Keratinocyte (primary cell): ENCODE measurements around the gene THBS4. TPM values are rescaled to one million over a fixed set of nuclear protein-coding genes. Genes with fewer than 3 reads are reported as not detected.

Experiments
- DNase-seq: peaks from one replicate; pipeline ENCODE4 v3.0.0-alpha.2; 2011; ENCODE audit warnings: low read depth, missing footprints, low spot score
- FAIRE-seq: peaks from 2 replicates; lab custom pipeline; 2011; peaks lifted over from hg19 to GRCh38; lab: Jason Lieb, UNC
- H2AFZ ChIP-seq: 2 replicates; pipeline ENCODE4 v1.6.0; 2012; ENCODE audit warnings: low read length, control low read depth, inconsistent platforms; ENCODE audit not compliant: control insufficient read depth
- H3K27ac ChIP-seq: 2 replicates; pipeline ENCODE4 v1.5.1; 2011; ENCODE audit warnings: low read length; ENCODE audit not compliant: control insufficient read depth, insufficient read depth
- H3K27me3 ChIP-seq: 3 replicates; pipeline ENCODE4 v1.6.0; 2011; ENCODE audit warnings: low read length; ENCODE audit not compliant: control insufficient read depth, insufficient read depth; ENCODE audit errors: extremely low read depth
- H3K36me3 ChIP-seq, 2 experiments: 2 replicates in 1 of 2; 3 replicates in 1 of 2; pipeline ENCODE4 v1.5.1; 2011; ENCODE audit warnings: low read length in 2 of 2, mild to moderate bottlenecking in 1 of 2; ENCODE audit not compliant: control insufficient read depth in 2 of 2, insufficient read depth in 2 of 2; ENCODE audit errors: extremely low read depth in 1 of 2
- H3K4me1 ChIP-seq: 3 replicates; pipeline ENCODE4 v1.5.1; 2011; ENCODE audit warnings: low read length; ENCODE audit not compliant: control insufficient read depth, insufficient read depth; ENCODE audit errors: extremely low read depth
- H3K4me2 ChIP-seq: 3 replicates; pipeline ENCODE4 v1.6.0; 2011; ENCODE audit warnings: low read depth, low read length; ENCODE audit not compliant: control insufficient read depth, insufficient read depth; ENCODE audit errors: extremely low read depth
- H3K4me3 ChIP-seq, 3 experiments: fragments of 200-600 bp in 1 of 3; sonication (generic) in 1 of 3; 2 replicates in 2 of 3; 3 replicates in 1 of 3; pipeline ENCODE4 v1.5.1; 2011 to 2016; ENCODE audit warnings: low read length in 3 of 3, mild to moderate bottlenecking in 3 of 3, control low read depth in 2 of 3, inconsistent platforms in 1 of 3, low read depth in 1 of 3, mixed read lengths in 1 of 3, mixed run types in 1 of 3, moderate library complexity in 1 of 3; ENCODE audit not compliant: control insufficient read depth in 2 of 3, insufficient read depth in 2 of 3; ENCODE audit errors: extremely low read depth in 1 of 3
- H3K79me2 ChIP-seq: 2 replicates; pipeline ENCODE4 v1.6.0; 2012; ENCODE audit warnings: low read length; ENCODE audit not compliant: control insufficient read depth, insufficient read depth
- H3K9ac ChIP-seq: 3 replicates; pipeline ENCODE4 v1.6.0; 2011; ENCODE audit warnings: low read length; ENCODE audit not compliant: control insufficient read depth, insufficient read depth; ENCODE audit errors: extremely low read depth
- H3K9me1 ChIP-seq: 3 replicates; pipeline ENCODE4 v1.6.0; 2011; ENCODE audit warnings: low read length; ENCODE audit not compliant: control insufficient read depth, insufficient read depth; ENCODE audit errors: extremely low read depth
- H3K9me3 ChIP-seq: 2 replicates; pipeline ENCODE4 v1.5.1; 2012; ENCODE audit warnings: low read depth, low read length; ENCODE audit not compliant: control insufficient read depth
- H4K20me1 ChIP-seq: 3 replicates; pipeline ENCODE4 v1.6.0; 2011; ENCODE audit warnings: low read length; ENCODE audit not compliant: control insufficient read depth, insufficient read depth; ENCODE audit errors: extremely low read depth
- EZH2 ChIP-seq: IDR thresholded peaks from one replicate; pipeline ENCODE4 v1.6.1; 2012; ENCODE audit warnings: inconsistent platforms, mild to moderate bottlenecking, low read length, moderate library complexity
- dilution Hi-C: fragments of 300-500 bp; cut with MboI; formaldehyde crosslinking; loops from one replicate; pipeline ENCODE4 v1.7.0; 2020; ENCODE audit warnings: low sequenced_read_pairs; ENCODE audit not compliant: extremely low pct_ligation_motif_present
- polyA plus RNA-seq, 5 experiments: library from polyadenylated mRNA; depleted of rRNA in 3 of 5; stranded (reverse) in 3 of 5; stranded (forward) in 1 of 5; unstranded in 1 of 5; fragments of >200 nt; gene quantifications; 1 replicate in 1 of 5; 2 replicates in 3 of 5; 3 replicates in 1 of 5; pipeline versions ENCODE4 v1.2.1 to v1.2.3, GENCODE V29; 2011 to 2012; ENCODE audit warnings: missing spikeins in 2 of 5, low read depth in 1 of 5, low replicate concordance in 1 of 5
- TF ChIP-seq, protein P1 (sequence below), 3 experiments: IDR thresholded peaks in 1 of 3; conservative IDR thresholded peaks in 1 of 3; optimal IDR thresholded peaks in 1 of 3; 2 replicates in 2 of 3; 3 replicates in 1 of 3; pipeline versions ENCODE3 to v1.5.1; 2011; ENCODE audit warnings: low read length in 3 of 3, mild to moderate bottlenecking in 3 of 3, moderate library complexity in 2 of 3, control low read depth in 1 of 3, inconsistent platforms in 1 of 3; ENCODE audit not compliant: insufficient read depth in 2 of 3; ENCODE audit errors: extremely low read depth in 1 of 3

Gene THBS4
- polyA plus RNA-seq, 1 donor (not counting 4 experiments of a cell fraction or from before 2014, with no cell fraction given): 0.47 TPM

DNA sequence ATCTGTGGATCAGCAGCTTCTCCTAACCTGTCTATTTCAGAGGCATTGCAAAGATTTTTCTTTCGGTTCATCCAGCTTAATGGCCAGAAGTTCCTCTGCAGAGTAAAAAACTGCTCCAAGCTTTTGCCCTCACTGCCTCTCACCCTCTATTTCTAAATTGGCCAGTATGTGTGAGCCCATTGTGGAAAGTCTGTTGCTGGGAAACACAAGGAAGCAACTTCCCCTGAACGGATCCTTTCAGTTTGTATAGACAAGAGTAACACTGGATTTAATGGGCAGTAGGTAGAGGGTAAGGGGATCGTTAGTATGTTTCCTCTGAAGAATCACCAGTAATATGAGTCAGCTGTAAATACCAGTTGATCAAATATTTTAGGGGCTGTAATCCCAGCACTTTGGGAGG, 7.2 kb downstream of the THBS4 start:
- TF ChIP-seq EZH2: no peak
- TF ChIP-seq, protein P1, sequence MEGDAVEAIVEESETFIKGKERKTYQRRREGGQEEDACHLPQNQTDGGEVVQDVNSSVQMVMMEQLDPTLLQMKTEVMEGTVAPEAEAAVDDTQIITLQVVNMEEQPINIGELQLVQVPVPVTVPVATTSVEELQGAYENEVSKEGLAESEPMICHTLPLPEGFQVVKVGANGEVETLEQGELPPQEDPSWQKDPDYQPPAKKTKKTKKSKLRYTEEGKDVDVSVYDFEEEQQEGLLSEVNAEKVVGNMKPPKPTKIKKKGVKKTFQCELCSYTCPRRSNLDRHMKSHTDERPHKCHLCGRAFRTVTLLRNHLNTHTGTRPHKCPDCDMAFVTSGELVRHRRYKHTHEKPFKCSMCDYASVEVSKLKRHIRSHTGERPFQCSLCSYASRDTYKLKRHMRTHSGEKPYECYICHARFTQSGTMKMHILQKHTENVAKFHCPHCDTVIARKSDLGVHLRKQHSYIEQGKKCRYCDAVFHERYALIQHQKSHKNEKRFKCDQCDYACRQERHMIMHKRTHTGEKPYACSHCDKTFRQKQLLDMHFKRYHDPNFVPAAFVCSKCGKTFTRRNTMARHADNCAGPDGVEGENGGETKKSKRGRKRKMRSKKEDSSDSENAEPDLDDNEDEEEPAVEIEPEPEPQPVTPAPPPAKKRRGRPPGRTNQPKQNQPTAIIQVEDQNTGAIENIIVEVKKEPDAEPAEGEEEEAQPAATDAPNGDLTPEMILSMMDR (optimal IDR thresholded peaks at IDR 0.05 in 1 of 3, IDR thresholded peaks at IDR 0.05 in 1 of 3, conservative IDR thresholded peaks at IDR 0.05 in 1 of 3; ENCODE audit: extremely low read depth in 1 of 3, insufficient read depth in 2 of 3, low read length in 3 of 3): no peak
- H3K27ac ChIP-seq: no peak overlapping the region
- H3K9ac ChIP-seq: no peak overlapping the region
- dilution Hi-C loops: no loop called here
- H3K36me3 ChIP-seq: no peaks in the 10 kb centered on the region
- H3K27me3 ChIP-seq: peaks cover 15% of the 10 kb centered on the region
- no peak for DNase-seq
- H3K79me2 ChIP-seq: no peaks in the 10 kb centered on the region
- H3K4me3 ChIP-seq: no peak overlapping the region
- H3K9me1 ChIP-seq: no peaks in the 10 kb centered on the region
- no peaks in the 10 kb centered on the region for H3K9me3 ChIP-seq
- FAIRE-seq: no peak
- no peak overlapping the region for H2AFZ ChIP-seq
- no peak overlapping the region for H3K4me2 ChIP-seq
- H3K4me1 ChIP-seq: no peaks in the 10 kb centered on the region
- H4K20me1 ChIP-seq: no peaks in the 10 kb centered on the region

DNA sequence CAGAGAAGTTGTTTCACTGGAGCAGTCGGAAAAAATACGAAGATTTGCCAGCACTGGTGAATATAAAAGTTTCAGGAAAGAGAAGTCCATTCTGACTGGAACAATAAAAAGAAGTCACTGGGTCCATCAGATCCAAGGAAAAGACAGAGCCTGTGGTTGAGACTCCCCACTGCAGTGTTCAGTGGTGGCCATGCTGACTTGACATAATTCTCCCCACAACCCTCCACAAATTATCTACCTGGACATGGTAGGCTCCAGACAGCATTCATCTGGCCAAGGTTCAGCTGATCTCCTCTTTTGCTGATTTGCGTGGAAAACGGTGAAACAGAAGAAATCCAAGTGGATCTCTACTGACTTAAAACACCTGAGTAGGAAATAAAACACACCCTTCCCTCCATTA, 8.0 kb downstream of the THBS4 start:
- Histone ChIP-seq H3K9me3 (no peaks in the 10 kb centered on the region), H3K9ac (no peak overlapping the region), H2AFZ (no peak overlapping the region), H3K9me1 (no peaks in the 10 kb centered on the region), H3K79me2 (no peaks in the 10 kb centered on the region), H3K27ac (no peak overlapping the region), H3K4me1 (no peaks in the 10 kb centered on the region), H3K4me3 (no peak overlapping the region), H4K20me1 (no peaks in the 10 kb centered on the region), H3K4me2 (no peak overlapping the region), H3K27me3 (peaks cover 15% of the 10 kb centered on the region), H3K36me3 (no peaks in the 10 kb centered on the region)
- DNase-seq (no peak), FAIRE-seq (no peak)
- dilution Hi-C loops: no loop called here
- TF ChIP-seq EZH2: no peak
- TF ChIP-seq, protein P1 (optimal IDR thresholded peaks at IDR 0.05 in 1 of 3, IDR thresholded peaks at IDR 0.05 in 1 of 3, conservative IDR thresholded peaks at IDR 0.05 in 1 of 3; ENCODE audit: extremely low read depth in 1 of 3, insufficient read depth in 2 of 3, low read length in 3 of 3): no peak
